GM23248 (cell line): ENCODE results near the gene AGO1. TPM values are rescaled to one million over a fixed set of nuclear protein-coding genes. Genes with fewer than 3 reads are reported as not detected.
"Not testable (repeated sequence)": the region's sequence is repeated elsewhere in the genome, so short reads cannot be mapped to it uniquely, and the experiment has no call there.

Experiments
- DNase-seq: peaks from one replicate; pipeline ENCODE4 v3.0.0-alpha.2; 2015
- H2AFZ ChIP-seq: fragments of 200-600 bp; sonication (generic); 2 replicates; pipeline ENCODE4 v1.6.1; 2016; ENCODE audit warnings: antibody characterized with exemption
- H3F3A ChIP-seq: fragments of 200-600 bp; sonication (generic); 2 replicates; pipeline ENCODE4 v1.6.1; 2016; ENCODE audit warnings: mild to moderate bottlenecking, antibody characterized with exemption, mixed run types; ENCODE audit not compliant: insufficient read depth
- H3K27ac ChIP-seq: fragments of 200-600 bp; sonication (generic); 2 replicates; pipeline ENCODE4 v1.5.1; 2016; ENCODE audit warnings: mild to moderate bottlenecking
- H3K27me3 ChIP-seq: fragments of 200-600 bp; sonication (generic); replicated peaks from 2 replicates; pipeline ENCODE4 v1.6.1; 2016; ENCODE audit warnings: mild to moderate bottlenecking; ENCODE audit not compliant: insufficient read depth
- H3K36me3 ChIP-seq: fragments of 200-600 bp; sonication (generic); 2 replicates; pipeline ENCODE4 v1.6.1; 2016; ENCODE audit warnings: low read depth, mild to moderate bottlenecking
- H3K4me1 ChIP-seq: fragments of 200-600 bp; sonication (generic); 2 replicates; pipeline ENCODE4 v1.6.1; 2016; ENCODE audit warnings: mild to moderate bottlenecking; ENCODE audit not compliant: insufficient read depth
- H3K4me2 ChIP-seq: fragments of 200-600 bp; sonication (generic); one replicate; pipeline ENCODE4 v1.6.1; 2016; ENCODE audit warnings: mild to moderate bottlenecking; ENCODE audit not compliant: unreplicated experiment
- H3K4me3 ChIP-seq: fragments of 200-600 bp; sonication (generic); 2 replicates; pipeline ENCODE4 v1.5.1; 2016; ENCODE audit warnings: mild to moderate bottlenecking
- H3K79me2 ChIP-seq: fragments of 200-600 bp; sonication (generic); 2 replicates; pipeline ENCODE4 v1.6.1; 2016; ENCODE audit warnings: mild to moderate bottlenecking; ENCODE audit not compliant: insufficient read depth
- H3K9ac ChIP-seq: fragments of 200-600 bp; sonication (generic); 2 replicates; pipeline ENCODE4 v1.6.1; 2016; ENCODE audit warnings: mild to moderate bottlenecking
- H3K9me2 ChIP-seq: fragments of 200-600 bp; sonication (generic); 2 replicates; pipeline ENCODE4 v1.6.1; 2016; ENCODE audit warnings: mixed run types, mild to moderate bottlenecking, moderate library complexity; ENCODE audit not compliant: insufficient read depth
- H3K9me3 ChIP-seq: fragments of 200-600 bp; sonication (generic); one replicate; pipeline ENCODE4 v1.6.1; 2017; ENCODE audit warnings: low read depth
- H4K20me1 ChIP-seq: fragments of 200-600 bp; sonication (generic); 2 replicates; pipeline ENCODE4 v1.6.0; 2016; ENCODE audit not compliant: insufficient read depth
- EZH2 ChIP-seq: fragments of 200-600 bp; sonication (generic); IDR thresholded peaks from 2 replicates; pipeline ENCODE4 v1.6.1; 2018; ENCODE audit warnings: antibody characterized with exemption, mild to moderate bottlenecking; ENCODE audit not compliant: insufficient read depth, poor library complexity, severe bottlenecking
- EZH2phosphoT487 ChIP-seq: fragments of 200-600 bp; sonication (generic); IDR thresholded peaks from 2 replicates; pipeline ENCODE4 v1.6.1; 2018; ENCODE audit warnings: antibody characterized with exemption, moderate library complexity, mild to moderate bottlenecking, low read depth; ENCODE audit not compliant: insufficient read depth
- WGBS, 2 experiments: methylation state at CpG; one replicate each; pipeline ENCODE4 v1.1.6; 2015 to 2017; ENCODE audit warnings: low lambda C conversion rate in 2 of 2, low coverage in 1 of 2; ENCODE audit errors: missing lambda C conversion rate in 2 of 2; 5-methylcytosine and 5-hydroxymethylcytosine counted together
- in situ Hi-C: fragments of 300-500 bp; cut with MboI; formaldehyde crosslinking; loops from 2 replicates; pipeline ENCODE4 v1.15.0; 2020
- polyA plus RNA-seq: library from polyadenylated mRNA; unstranded; fragments of >200 nt; fragmentation: Nextera tagmentation; extraction: Ambion mirVana; gene quantifications from 2 replicates; pipeline ENCODE4 v1.2.1, GENCODE V29; 2016
- total RNA-seq: library from RNA; depleted of rRNA; stranded (reverse); fragments of >200 nt; shearing (Covaris generic); gene quantifications from 2 replicates; pipeline ENCODE4 v1.2.3, GENCODE V29; 2014

Gene AGO1
- total and polyA plus RNA-seq, 2 experiments from 2014 or later, result 6.1 to 11.0 TPM

DNA sequence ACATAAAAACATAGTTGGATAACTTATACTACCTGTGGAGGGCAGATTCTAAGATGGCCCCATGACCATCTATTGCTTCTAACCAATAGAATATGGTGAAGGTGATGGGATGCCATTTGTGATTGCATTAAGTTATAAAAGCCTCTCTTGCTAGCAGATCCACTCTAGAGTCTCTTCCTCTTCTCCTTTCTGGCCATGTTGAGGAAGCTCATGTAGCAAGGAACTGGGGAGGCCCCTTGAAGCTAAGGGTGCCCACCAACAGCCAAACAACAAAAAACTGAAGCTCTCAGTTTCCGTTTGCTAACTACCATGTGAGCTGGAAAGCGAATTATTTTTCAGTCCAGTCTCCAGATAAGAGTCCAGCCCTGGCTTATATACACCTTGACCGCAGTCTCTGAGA, 16.0 kb upstream of the AGO1 start:
- Histone ChIP-seq H3K4me2 (no peak overlapping the region), H3K4me1 (no peaks in the 10 kb centered on the region), H3K27ac (no peak overlapping the region), H3K9me3 (no peaks in the 10 kb centered on the region), H3K36me3 (no peaks in the 10 kb centered on the region), H2AFZ (no peak overlapping the region), H3K9ac (no peak overlapping the region), H3K79me2 (no peaks in the 10 kb centered on the region), H4K20me1 (no peaks in the 10 kb centered on the region), H3F3A (no peaks in the 10 kb centered on the region), H3K4me3 (no peak overlapping the region), H3K9me2 (no peaks in the 10 kb centered on the region), H3K27me3 (no peaks in the 10 kb centered on the region)
- 74 to 77% methylated on average over 3 of the region's 3 CpGs for WGBS, 2 experiments
- no peak for TF ChIP-seq EZH2phosphoT487
- TF ChIP-seq EZH2, result no peak
- in situ Hi-C loops, result no loop called here
- no peak for DNase-seq

- 85 to 88% methylated on average over 29 to 34 of the region's 34 CpGs for WGBS, 2 experiments
- H3K9me2 ChIP-seq, H3K4me1 ChIP-seq, H3K4me2 ChIP-seq, DNase-seq, H3F3A ChIP-seq, H3K27me3 ChIP-seq, H3K36me3 ChIP-seq, H3K4me3 ChIP-seq, H4K20me1 ChIP-seq, H3K9ac ChIP-seq, H3K9me3 ChIP-seq, in situ Hi-C loops, H2AFZ ChIP-seq, H3K79me2 ChIP-seq, H3K27ac ChIP-seq: not testable (repeated sequence)
Measured at GRCh38 chr1:35869245-35869950, 13.6 kb upstream of the AGO1 start.

DNA sequence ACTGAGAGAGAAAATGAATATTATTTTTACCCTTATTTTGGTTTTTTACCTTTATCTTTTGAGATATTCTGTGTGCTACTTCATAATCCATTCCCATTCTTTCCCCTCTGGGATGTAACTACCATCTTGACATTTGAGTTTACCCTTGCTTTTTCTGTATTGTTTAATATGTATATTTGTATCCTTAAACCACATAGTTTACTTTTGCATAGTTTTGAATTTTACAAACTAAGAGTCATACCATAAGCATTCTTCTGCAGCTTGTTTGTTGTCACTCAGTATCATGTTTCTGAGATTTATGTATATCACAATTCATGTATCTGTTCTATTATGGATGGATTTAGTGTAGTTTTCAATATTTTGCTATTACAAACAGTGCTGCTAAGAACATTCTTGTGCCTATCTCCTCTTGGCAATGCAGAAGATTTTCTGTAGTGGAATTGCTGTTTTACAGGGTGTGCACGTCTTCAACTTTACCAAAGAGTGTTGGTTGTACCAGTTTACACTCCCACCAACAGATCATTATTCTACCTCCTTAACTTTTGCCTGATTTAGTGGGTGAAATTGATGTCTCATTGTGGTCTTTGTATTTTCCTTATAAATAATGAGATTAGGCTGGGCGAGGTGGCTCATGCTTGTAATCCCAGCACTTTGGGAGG, 12.2 kb upstream of the AGO1 start:
- TF ChIP-seq EZH2, result no peak
- TF ChIP-seq EZH2phosphoT487, result no peak

GRCh38 chr1:35873243-35873750, 9.7 kb upstream of the AGO1 start:
- Histone ChIP-seq H3K9ac (no peak overlapping the region), H3K27ac (no peak overlapping the region), H4K20me1 (no peaks in the 10 kb centered on the region), H3K9me2 (no peaks in the 10 kb centered on the region), H3K36me3 (no peaks in the 10 kb centered on the region), H3K27me3 (no peaks in the 10 kb centered on the region), H3K4me2 (no peak overlapping the region), H2AFZ (no peak overlapping the region), H3K79me2 (no peaks in the 10 kb centered on the region), H3K9me3 (no peaks in the 10 kb centered on the region), H3K4me3 (no peak overlapping the region), H3F3A (no peaks in the 10 kb centered on the region), H3K4me1 (no peaks in the 10 kb centered on the region)
- DNase-seq, result no peak
- TF ChIP-seq EZH2, result no peak
- TF ChIP-seq EZH2phosphoT487, result no peak
- WGBS, 2 experiments, result 78 to 87% methylated on average over 4 of the region's 4 CpGs
- in situ Hi-C loops, result no loop called here

More for the DNA sequence above, 12.2 kb upstream of the AGO1 start:
- Histone ChIP-seq H3K4me1 (no peaks in the 10 kb centered on the region), H3K36me3 (no peaks in the 10 kb centered on the region), H3K27me3 (no peaks in the 10 kb centered on the region), H3F3A (no peaks in the 10 kb centered on the region), H3K79me2 (no peaks in the 10 kb centered on the region), H4K20me1 (no peaks in the 10 kb centered on the region), H3K27ac (no peak overlapping the region), H3K9me2 (no peaks in the 10 kb centered on the region), H3K9me3 (no peaks in the 10 kb centered on the region), H3K9ac (no peak overlapping the region), H3K4me2 (no peak overlapping the region), H3K4me3 (no peak overlapping the region), H2AFZ (no peak overlapping the region)
- DNase-seq, result no peak
- 72 to 85% methylated on average over 2 of the region's 2 CpGs for WGBS, 2 experiments
- in situ Hi-C loops, result no loop called here

DNA sequence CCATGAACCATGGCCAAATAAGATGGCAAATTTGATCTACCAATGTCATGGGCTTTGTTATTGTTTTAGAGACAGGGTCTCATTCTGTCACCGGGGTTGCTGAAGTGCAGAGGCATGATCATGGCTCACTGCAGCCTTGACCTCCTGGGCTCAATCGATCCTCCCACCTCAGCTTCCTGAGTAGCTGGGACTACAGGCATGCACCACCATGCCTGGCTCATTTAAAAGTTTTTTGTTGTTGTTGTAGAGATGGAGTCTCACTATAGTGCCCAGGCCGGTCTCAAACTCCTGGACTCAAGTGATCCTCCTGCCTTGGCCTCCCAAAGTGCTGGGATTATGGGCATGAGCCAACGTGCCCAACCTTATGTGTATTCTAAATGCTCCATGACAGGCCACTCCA, 8.9 kb upstream of the AGO1 start:
- H2AFZ ChIP-seq, H4K20me1 ChIP-seq, H3K79me2 ChIP-seq, H3K36me3 ChIP-seq, H3K27me3 ChIP-seq, H3K4me3 ChIP-seq, in situ Hi-C loops, H3K27ac ChIP-seq, H3K9me2 ChIP-seq, H3K9ac ChIP-seq, H3F3A ChIP-seq, DNase-seq, H3K4me2 ChIP-seq, H3K4me1 ChIP-seq, H3K9me3 ChIP-seq: not testable (repeated sequence)
- WGBS, 2 experiments, result 52 to 53% methylated on average over 4 of the region's 4 CpGs
